K562 (cell line): ENCODE measurements around the gene FBXO17. TPM values are rescaled to one million over a fixed set of nuclear protein-coding genes. Genes with fewer than 3 reads are reported as not detected.
A peak's percentile ranks its signal among the peaks of the same experiment; 100 is the strongest.

Experiments used
- ARID3A ChIP-seq: IDR thresholded peaks from 2 replicates; pipeline ENCODE4 v1.6.1; 2012; ENCODE audit warnings: low read depth, low read length, improper control_type of control experiment, borderline replicate concordance
- ATF1 ChIP-seq, 2 experiments: fragments of 450-650 bp in 1 of 2; IDR thresholded peaks; 2 replicates each; pipeline ENCODE4 v1.6.1; 2016; ENCODE audit warnings: missing compliant biosample characterization in 1 of 2, missing genetic modification characterization in 1 of 2
- BDP1 ChIP-seq: IDR thresholded peaks from 3 replicates; pipeline ENCODE4 v1.6.1; 2011; ENCODE audit not compliant: insufficient read length, insufficient read depth
- CBX2 ChIP-seq: fragments of 200-600 bp; sonication (generic); IDR thresholded peaks from one replicate; pipeline ENCODE4 v1.6.1; 2012; ENCODE audit warnings: mild to moderate bottlenecking, low read length, inconsistent platforms; ENCODE audit not compliant: insufficient read depth, poor library complexity, severe bottlenecking
- CTCF ChIP-seq, 3 experiments: IDR thresholded peaks in 2 of 3; conservative IDR thresholded peaks in 1 of 3; 2 replicates each; pipeline ENCODE4 v1.5.1; 2011 to 2012; ENCODE audit warnings: low read length in 3 of 3, mild to moderate bottlenecking in 3 of 3, control low read depth in 2 of 3, improper control_type of control experiment in 1 of 3, inconsistent platforms in 1 of 3, low read depth in 1 of 3, mixed read lengths in 1 of 3, moderate library complexity in 1 of 3; ENCODE audit not compliant: insufficient read depth in 2 of 3
- EGR1 ChIP-seq: fragments of 450-650 bp; conservative IDR thresholded peaks from 2 replicates; pipeline ENCODE4 v1.6.1; 2017; ENCODE audit warnings: mild to moderate bottlenecking
- ESRRA ChIP-seq: fragments of 450-650 bp; IDR thresholded peaks from 2 replicates; pipeline ENCODE4 v1.6.1; 2014; ENCODE audit warnings: low read depth, mild to moderate bottlenecking, moderate library complexity, borderline replicate concordance
- ETV1 ChIP-seq: fragments of 450-650 bp; conservative IDR thresholded peaks from 2 replicates; pipeline ENCODE4 v1.6.1; 2016; ENCODE audit warnings: missing genetic modification characterization, control low read depth, low read depth, missing compliant biosample characterization
- GATA2 ChIP-seq: sonication (generic); formaldehyde crosslinking; IDR thresholded peaks from 2 replicates; pipeline ENCODE4 v1.4.0; 2020; ENCODE audit warnings: mild to moderate bottlenecking, missing genetic modification reagents
- HEY1 ChIP-seq: fragments of 250-450 bp; sonication (Bioruptor Pico); IDR thresholded peaks from 2 replicates; pipeline ENCODE4 v1.5.0; 2020; ENCODE audit warnings: mild to moderate bottlenecking, moderate library complexity, borderline replicate concordance
- KLF16 ChIP-seq: IDR thresholded peaks from 2 replicates; pipeline ENCODE4 v1.6.1; 2016; ENCODE audit warnings: antibody characterized with exemption
- MYNN ChIP-seq, 2 experiments: sonication (generic); formaldehyde crosslinking in 1 of 2; IDR thresholded peaks; 2 replicates each; pipeline versions ENCODE4 v1.5.0 to v1.6.1; 2016 to 2020; ENCODE audit warnings: antibody characterized with exemption in 1 of 2, missing genetic modification reagents in 1 of 2
- NELFE ChIP-seq: IDR thresholded peaks from 2 replicates; pipeline ENCODE4 v1.6.1; 2011; ENCODE audit warnings: mild to moderate bottlenecking; ENCODE audit not compliant: insufficient read depth, insufficient read length
- SMAD4 ChIP-seq: fragments of 250-450 bp; sonication (Bioruptor Pico); conservative IDR thresholded peaks from 2 replicates; pipeline ENCODE4 v1.8.0; 2021; ENCODE audit warnings: inconsistent platforms, mild to moderate bottlenecking, moderate library complexity
- SP1 ChIP-seq: sonication (generic); formaldehyde crosslinking; IDR thresholded peaks from 2 replicates; pipeline ENCODE4 v1.8.1; 2022; ENCODE audit warnings: mild to moderate bottlenecking, missing genetic modification reagents
- SREBF1 ChIP-seq: fragments of 150-350 bp; IDR thresholded peaks from 2 replicates; pipeline ENCODE4 v1.6.1; 2014; ENCODE audit warnings: antibody characterized with exemption, low read depth, low read length, borderline replicate concordance
- STAT6 ChIP-seq: sonication (generic); formaldehyde crosslinking; IDR thresholded peaks from 2 replicates; pipeline ENCODE4 v1.8.1; 2023; ENCODE audit warnings: mild to moderate bottlenecking, missing genetic modification reagents
- ZNF408 ChIP-seq: fragments of 250-450 bp; sonication (Bioruptor Pico); IDR thresholded peaks from 2 replicates; pipeline ENCODE4 v1.4.0; 2020; ENCODE audit warnings: low read depth, mild to moderate bottlenecking, moderate library complexity
- ZNF431 ChIP-seq: sonication (generic); formaldehyde crosslinking; IDR thresholded peaks from 2 replicates; pipeline ENCODE4 v1.8.0; 2022; ENCODE audit warnings: mild to moderate bottlenecking, missing genetic modification reagents
- ZNF444 ChIP-seq: fragments of 250-450 bp; sonication (Bioruptor Pico); IDR thresholded peaks from 2 replicates; pipeline ENCODE4 v1.4.0; 2020; ENCODE audit warnings: mild to moderate bottlenecking, moderate library complexity
- ZNF644 ChIP-seq: fragments of 200-800 bp; sonication (Bioruptor generic); IDR thresholded peaks from 2 replicates; pipeline ENCODE4 v1.6.1; 2016; ENCODE audit warnings: low read depth, missing genetic modification characterization, missing compliant biosample characterization
- ZNF695 ChIP-seq: fragments of 450-650 bp; formaldehyde crosslinking; IDR thresholded peaks from 2 replicates; pipeline ENCODE4 v1.4.0; 2020; ENCODE audit warnings: mild to moderate bottlenecking, moderate library complexity
- ZNF75A ChIP-seq: fragments of 450-650 bp; formaldehyde crosslinking; IDR thresholded peaks from 2 replicates; pipeline ENCODE4 v1.4.0; 2020; ENCODE audit warnings: mild to moderate bottlenecking
- polyA plus RNA-seq, 8 experiments: library from polyadenylated mRNA; depleted of rRNA in 4 of 8; stranded (reverse) in 5 of 8; unstranded in 3 of 8; fragments of >200 nt; fragmentation: Nextera tagmentation in 2 of 8; fragmentation: Illumina TruSeq in 1 of 8; extraction: Ambion mirVana in 2 of 8; extraction: Trizol in 1 of 8; gene quantifications; 2 replicates each; pipeline versions ENCODE4 v1.2.1 to v1.2.3, GENCODE V29; 2011 to 2014; ENCODE audit warnings: inconsistent platforms in 1 of 8, missing spikeins in 1 of 8
- total RNA-seq, 7 experiments: library from RNA; depleted of rRNA in 6 of 7; stranded (reverse); fragments of >200 nt in 6 of 7; fragmentation: Illumina TruSeq in 2 of 7; extraction: Trizol in 2 of 7; gene quantifications; 2 replicates each; pipeline versions ENCODE4 v1.2.1 to v1.2.3, GENCODE V29; 2011 to 2021; ENCODE audit warnings: low replicate concordance in 1 of 7

Gene FBXO17
- total and polyA plus RNA-seq, 9 of the 15 experiments (the other 6 are each of a cell fraction or from before 2014, with no cell fraction given): 4.1 to 27.1 (median 19.0) TPM

- TF ChIP-seq SP1 (CRISPR knock-in tag) (peak; percentile 80), HEY1 (no peak), SMAD4 (no peak), ATF1 (CRISPR knock-in tag; IDR thresholded peaks at IDR 0.05) (peak; percentile 50; the same call in 1 of the 2 replicates), ATF1 (tag; IDR thresholded peaks at IDR 0.05) (peak; percentile 97), BDP1 (no peak), ZNF431 (no peak), CTCF (IDR thresholded peaks at IDR 0.05 in 2 of 3, conservative IDR thresholded peaks at IDR 0.05 in 1 of 3; ENCODE audit: insufficient read depth in 2 of 3, low read depth in 1 of 3, low read length in 3 of 3) (no peak), ZNF75A (no peak), STAT6 (CRISPR knock-in tag) (no peak), MYNN (IDR thresholded peaks at IDR 0.05) (no peak), MYNN (CRISPR knock-in tag; IDR thresholded peaks at IDR 0.05) (no peak), KLF16 (no peak), ZNF644 (tag) (no peak), NELFE (no peak), GATA2 (CRISPR knock-in tag) (peak; percentile 52; the same call in 1 of the 2 replicates), SREBF1 (no peak), ZNF444 (no peak), ESRRA (peak; percentile 70), ZNF695 (CRISPR knock-in tag) (no peak), EGR1 (no peak), ETV1 (tag) (0 out of 2 replicates have a peak, but pooled peaks have one; percentile 11), ZNF408 (no peak), CBX2 (no peak), ARID3A (no peak)
Observed at GRCh38 chr19:38930776-38931520, 44.6 kb downstream of the FBXO17 start, which contains the start of gene MRPS12 (continued).
